Loucy (cell line): ENCODE results near the gene REPS2.

ENCODE experiments used
- H2AFZ ChIP-seq: fragments of 200-600 bp; sonication (generic); 2 replicates; pipeline ENCODE4 v1.6.0; 2016; ENCODE audit warnings: antibody characterized with exemption, mild to moderate bottlenecking, low read length, moderate library complexity
- H3F3A ChIP-seq: fragments of 200-600 bp; 2 replicates; pipeline ENCODE4 v1.6.0; 2016; ENCODE audit warnings: antibody characterized with exemption, low read depth, mild to moderate bottlenecking
- H3K27me3 ChIP-seq: fragments of 200-600 bp; sonication (generic); 2 replicates; pipeline ENCODE4 v1.6.1; 2014; ENCODE audit warnings: low read length, mild to moderate bottlenecking; ENCODE audit not compliant: insufficient read depth, poor library complexity, severe bottlenecking
- H3K36me3 ChIP-seq: fragments of 200-600 bp; sonication (generic); 2 replicates; pipeline ENCODE4 v1.6.1; 2016; ENCODE audit warnings: low read length; ENCODE audit not compliant: insufficient read depth
- H3K4me1 ChIP-seq: fragments of 200-600 bp; sonication (generic); 2 replicates; pipeline ENCODE4 v1.5.1; 2014; ENCODE audit warnings: low read length, mild to moderate bottlenecking; ENCODE audit not compliant: insufficient read depth, poor library complexity, severe bottlenecking
- H3K4me2 ChIP-seq: fragments of 200-600 bp; sonication (generic); 2 replicates; pipeline ENCODE4 v1.6.0; 2014; ENCODE audit warnings: antibody characterized with exemption, low read length, low read depth, mild to moderate bottlenecking; ENCODE audit not compliant: poor library complexity, severe bottlenecking
- H3K4me3 ChIP-seq: fragments of 200-600 bp; sonication (generic); 2 replicates; pipeline ENCODE4 v1.5.1; 2014; ENCODE audit warnings: low read length, mild to moderate bottlenecking, mixed read lengths; ENCODE audit not compliant: poor library complexity, severe bottlenecking
- H3K79me2 ChIP-seq: fragments of 200-600 bp; sonication (generic); 2 replicates; pipeline ENCODE4 v1.6.1; 2014; ENCODE audit warnings: low read length; ENCODE audit not compliant: insufficient read depth
- H3K9ac ChIP-seq: fragments of 200-600 bp; sonication (generic); 2 replicates; pipeline ENCODE4 v1.6.0; 2014; ENCODE audit warnings: mild to moderate bottlenecking, low read depth, low read length, moderate library complexity; ENCODE audit not compliant: poor library complexity, severe bottlenecking
- H3K9me2 ChIP-seq: fragments of 200-600 bp; sonication (generic); replicated peaks from 2 replicates; pipeline ENCODE4 v1.6.1; 2016; ENCODE audit warnings: low read depth, low read length, mixed read lengths
- H3K9me3 ChIP-seq: fragments of 200-600 bp; sonication (generic); 2 replicates; pipeline ENCODE4 v1.6.1; 2014; ENCODE audit warnings: mild to moderate bottlenecking, antibody characterized with exemption, low read length, low read depth; ENCODE audit not compliant: insufficient read depth
- H4K20me1 ChIP-seq: fragments of 200-600 bp; sonication (generic); 2 replicates; pipeline ENCODE4 v1.6.0; 2014; ENCODE audit warnings: antibody characterized with exemption, low read length, mild to moderate bottlenecking; ENCODE audit not compliant: insufficient read depth, poor library complexity, severe bottlenecking
- EZH2phosphoT487 ChIP-seq: fragments of 200-600 bp; IDR thresholded peaks from 2 replicates; pipeline ENCODE4 v1.6.1; 2018; ENCODE audit warnings: antibody characterized with exemption, mild to moderate bottlenecking, moderate library complexity, borderline replicate concordance
- TF ChIP-seq, protein P1 (sequence below): fragments of 200-600 bp; sonication (generic); conservative IDR thresholded peaks from 2 replicates; pipeline ENCODE4 v1.5.1; 2014; ENCODE audit warnings: mild to moderate bottlenecking, antibody characterized with exemption, low read length

REPS2 gene

GRCh38 chrX:17053502-17053901, 107.0 kb downstream of the REPS2 start:
- H2AFZ ChIP-seq, result no peak overlapping the region
- no peak overlapping the region for H3K4me3 ChIP-seq
- no peaks in the 10 kb centered on the region for H4K20me1 ChIP-seq
- no peaks in the 10 kb centered on the region for H3F3A ChIP-seq
- no peaks in the 10 kb centered on the region for H3K9me2 ChIP-seq
- H3K4me2 ChIP-seq, result no peak overlapping the region
- TF ChIP-seq EZH2phosphoT487, result no peak
- H3K4me1 ChIP-seq, result no peaks in the 10 kb centered on the region
- H3K9me3 ChIP-seq, result no peaks in the 10 kb centered on the region
- H3K79me2 ChIP-seq, result no peaks in the 10 kb centered on the region
- H3K9ac ChIP-seq, result no peak overlapping the region
- no peaks in the 10 kb centered on the region for H3K27me3 ChIP-seq
- H3K36me3 ChIP-seq, result no peaks in the 10 kb centered on the region

- H3K9me3 ChIP-seq, result no peaks in the 10 kb centered on the region
- no peaks in the 10 kb centered on the region for H3K4me1 ChIP-seq
- no peak overlapping the region for H3K9ac ChIP-seq
- H4K20me1 ChIP-seq, result no peaks in the 10 kb centered on the region
- H3K36me3 ChIP-seq, result no peaks in the 10 kb centered on the region
- H3K79me2 ChIP-seq, result no peaks in the 10 kb centered on the region
- no peaks in the 10 kb centered on the region for H3K27me3 ChIP-seq
- no peak overlapping the region for H2AFZ ChIP-seq
- H3K4me2 ChIP-seq, result no peak overlapping the region
- TF ChIP-seq EZH2phosphoT487, result no peak
- TF ChIP-seq, protein P1, sequence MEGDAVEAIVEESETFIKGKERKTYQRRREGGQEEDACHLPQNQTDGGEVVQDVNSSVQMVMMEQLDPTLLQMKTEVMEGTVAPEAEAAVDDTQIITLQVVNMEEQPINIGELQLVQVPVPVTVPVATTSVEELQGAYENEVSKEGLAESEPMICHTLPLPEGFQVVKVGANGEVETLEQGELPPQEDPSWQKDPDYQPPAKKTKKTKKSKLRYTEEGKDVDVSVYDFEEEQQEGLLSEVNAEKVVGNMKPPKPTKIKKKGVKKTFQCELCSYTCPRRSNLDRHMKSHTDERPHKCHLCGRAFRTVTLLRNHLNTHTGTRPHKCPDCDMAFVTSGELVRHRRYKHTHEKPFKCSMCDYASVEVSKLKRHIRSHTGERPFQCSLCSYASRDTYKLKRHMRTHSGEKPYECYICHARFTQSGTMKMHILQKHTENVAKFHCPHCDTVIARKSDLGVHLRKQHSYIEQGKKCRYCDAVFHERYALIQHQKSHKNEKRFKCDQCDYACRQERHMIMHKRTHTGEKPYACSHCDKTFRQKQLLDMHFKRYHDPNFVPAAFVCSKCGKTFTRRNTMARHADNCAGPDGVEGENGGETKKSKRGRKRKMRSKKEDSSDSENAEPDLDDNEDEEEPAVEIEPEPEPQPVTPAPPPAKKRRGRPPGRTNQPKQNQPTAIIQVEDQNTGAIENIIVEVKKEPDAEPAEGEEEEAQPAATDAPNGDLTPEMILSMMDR, result no peak
- H3K9me2 ChIP-seq, result no peaks in the 10 kb centered on the region
- no peak overlapping the region for H3K4me3 ChIP-seq
- no peaks in the 10 kb centered on the region for H3F3A ChIP-seq
Measured at GRCh38 chrX:17056868-17057608, 110.6 kb downstream of the REPS2 start.

DNA sequence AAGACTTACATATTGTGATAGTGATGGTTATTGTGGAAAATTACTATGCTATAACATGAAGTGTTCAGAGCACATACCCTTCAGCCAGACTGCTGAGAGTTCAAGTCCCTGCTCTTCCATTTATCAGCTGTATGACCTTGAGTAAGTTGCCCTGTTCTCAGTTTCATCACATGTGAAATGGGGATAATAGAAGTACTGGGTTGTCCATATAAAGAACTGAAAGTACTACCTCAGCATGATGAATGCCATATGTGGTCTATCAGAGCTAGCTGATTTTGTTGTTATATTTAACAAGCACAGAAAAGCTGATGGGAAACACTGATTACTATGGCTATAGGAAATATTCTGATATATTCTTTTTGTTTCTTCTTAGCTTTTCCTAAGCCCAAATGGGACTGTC, 115.6 kb downstream of the REPS2 start:
- Histone ChIP-seq H3K9me2 (no peaks in the 10 kb centered on the region), H3K79me2 (no peaks in the 10 kb centered on the region), H3K9ac (no peak overlapping the region), H2AFZ (no peak overlapping the region), H3K9me3 (no peaks in the 10 kb centered on the region), H4K20me1 (no peaks in the 10 kb centered on the region), H3K4me3 (no peak overlapping the region), H3K4me2 (no peak overlapping the region), H3K27me3 (no peaks in the 10 kb centered on the region), H3F3A (no peaks in the 10 kb centered on the region), H3K36me3 (no peaks in the 10 kb centered on the region), H3K4me1 (no peaks in the 10 kb centered on the region)
- TF ChIP-seq, protein P1, result no peak

DNA sequence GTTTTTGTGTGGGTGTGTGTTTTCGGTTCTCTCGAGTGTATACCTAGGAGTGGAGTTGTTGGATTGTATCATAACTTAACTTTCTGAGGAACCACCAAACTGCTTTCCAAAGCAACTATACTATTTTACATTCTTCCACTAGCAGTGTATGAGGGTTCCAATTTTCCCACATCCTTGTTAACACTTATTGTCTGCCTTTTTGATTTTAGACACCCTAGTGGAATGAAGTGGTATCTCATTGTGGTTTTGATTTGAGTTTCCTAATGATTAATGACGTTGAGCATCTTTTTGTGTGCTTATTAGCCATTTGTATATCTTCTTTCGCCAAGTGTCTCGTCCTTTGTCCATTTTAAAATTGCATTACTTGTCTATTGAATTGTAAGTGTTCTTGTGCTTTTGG, 118.6 kb downstream of the REPS2 start:
- H2AFZ ChIP-seq, result no peak overlapping the region
- no peaks in the 10 kb centered on the region for H3K27me3 ChIP-seq
- no peak overlapping the region for H3K4me2 ChIP-seq
- H3K79me2 ChIP-seq, result no peaks in the 10 kb centered on the region
- no peaks in the 10 kb centered on the region for H3K4me1 ChIP-seq
- no peak overlapping the region for H3K9ac ChIP-seq
- H3K9me2 ChIP-seq, result no peaks in the 10 kb centered on the region
- H3F3A ChIP-seq, result no peaks in the 10 kb centered on the region
- H3K4me3 ChIP-seq, result no peak overlapping the region
- no peaks in the 10 kb centered on the region for H4K20me1 ChIP-seq
- no peaks in the 10 kb centered on the region for H3K36me3 ChIP-seq
- TF ChIP-seq EZH2phosphoT487, result no peak
- TF ChIP-seq, protein P1, result no peak
- H3K9me3 ChIP-seq, result no peaks in the 10 kb centered on the region
